ENCODE measurements around the gene SETD1A.

Gene SETD1A

GRCh38 chr16:30992931-30993816 lies 35.6 kb downstream of the SETD1A start:
- H3K4me3 ChIP-seq (ENCODE audit: low read depth, low read length), result no peak overlapping the region
- no peak for DNase-seq (ENCODE audit: low read depth)
- TF ChIP-seq CTCF (conservative IDR thresholded peaks at IDR 0.05; ENCODE audit: low read depth, low read length), result no peak

- DNase-seq (ENCODE audit: low read depth), result no peak
- no peak for TF ChIP-seq CTCF (conservative IDR thresholded peaks at IDR 0.05; ENCODE audit: low read depth, low read length)
- H3K4me3 ChIP-seq (ENCODE audit: low read depth, low read length), result no peak overlapping the region
Observed at GRCh38 chr16:30995927-30996323, 38.4 kb downstream of the SETD1A start.

- H3K4me3 ChIP-seq (ENCODE audit: low read depth, low read length), result peak overlapping the region; percentile 65
- DNase-seq (ENCODE audit: low read depth), result no peak
- no peak for TF ChIP-seq CTCF (conservative IDR thresholded peaks at IDR 0.05; ENCODE audit: low read depth, low read length)
Observed at GRCh38 chr16:30996324-30996984, 38.9 kb downstream of the SETD1A start.

GRCh38 chr16:30996985-30997724 lies 39.6 kb downstream of the SETD1A start:
- peak; percentile 78 for DNase-seq (ENCODE audit: low read depth)
- TF ChIP-seq CTCF (conservative IDR thresholded peaks at IDR 0.05; ENCODE audit: low read depth, low read length), result no peak
- H3K4me3 ChIP-seq (ENCODE audit: low read depth, low read length), result peak overlapping the region; percentile 65

GRCh38 chr16:30997725-30998711 lies 40.5 kb downstream of the SETD1A start:
- DNase-seq (ENCODE audit: low read depth), result peak; percentile 77
- TF ChIP-seq CTCF (conservative IDR thresholded peaks at IDR 0.05; ENCODE audit: low read depth, low read length), result no peak
- H3K4me3 ChIP-seq (ENCODE audit: low read depth, low read length), result peak overlapping the region; percentile 65

Measured in choroid plexus epithelial cell (primary cell).